ENCODE results near the gene C6orf136. TPM values are rescaled to one million over a fixed set of nuclear protein-coding genes. Genes with fewer than 3 reads are reported as not detected.

C6orf136 gene
- total RNA-seq, 1 experiment from 2014 or later, result 34.8 TPM

DNA sequence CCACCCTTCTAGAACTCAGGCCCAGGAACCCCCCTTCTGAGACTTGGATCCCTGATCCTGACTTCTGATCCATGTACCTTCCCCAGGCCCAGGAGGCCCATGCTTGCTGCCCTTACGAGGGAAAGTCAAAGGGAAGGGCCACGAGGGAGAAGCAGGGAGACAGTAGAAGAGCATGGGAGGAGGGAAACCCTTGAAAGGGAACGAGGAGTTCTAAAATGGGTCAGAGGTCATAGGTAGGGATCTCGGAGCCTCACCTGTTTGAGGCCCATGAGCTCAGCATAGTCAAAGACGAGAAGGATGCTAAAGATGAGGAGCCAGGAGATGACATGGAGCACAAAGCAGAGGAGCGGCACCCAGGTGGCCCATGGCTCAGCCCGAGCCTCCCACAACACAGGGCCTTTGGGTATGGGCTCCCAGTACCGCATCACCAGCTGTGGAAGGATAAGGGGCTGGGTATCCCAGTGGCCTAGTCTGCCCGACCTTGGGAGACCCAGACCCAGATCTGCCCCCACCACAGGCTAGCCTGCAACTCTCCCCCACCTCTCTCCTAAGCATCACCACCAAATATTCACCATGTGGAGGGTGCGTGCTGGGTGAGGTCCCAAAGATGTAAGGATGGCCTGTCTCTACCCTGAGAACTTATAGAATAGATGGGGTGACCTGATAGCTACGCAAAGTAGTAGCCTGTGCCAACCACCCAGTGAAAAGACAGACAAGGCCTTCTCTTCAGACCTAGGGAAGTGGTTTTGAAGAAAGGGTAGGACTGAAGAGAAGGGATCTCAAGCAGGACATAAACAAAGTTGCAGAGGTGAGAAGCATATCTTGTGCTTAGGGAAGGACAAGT, 42.3 kb downstream of the C6orf136 start:
- peaks cover 42 to 64% of the 10 kb centered on the region in 2 experiments for H3K4me1 ChIP-seq (ENCODE audit: control insufficient read depth in 1 of 2, insufficient read depth in 2 of 2, low read length in 2 of 2)

More for the DNA sequence above, 42.3 kb downstream of the C6orf136 start:
- Histone ChIP-seq H3K9me2 (ENCODE audit: insufficient read depth) (no peaks in the 10 kb centered on the region), H3K27ac (ENCODE audit: low read depth, low read length) (peak overlapping the region; percentile 98), H3K79me2 (ENCODE audit: insufficient read depth, low read length) (peaks cover 21% of the 10 kb centered on the region), H3K9me3 (ENCODE audit: control insufficient read depth in 1 of 2, insufficient read depth in 1 of 2, low read depth in 1 of 2, low read length in 2 of 2) (no peaks in the 10 kb centered on the region), H3K4me2 (ENCODE audit: low read length) (peak overlapping the region; percentile 86), H4K20me1 (ENCODE audit: insufficient read depth) (no peaks in the 10 kb centered on the region), H3K9ac (ENCODE audit: low read length) (peak overlapping the region; percentile 95; the same call in 1 of the 2 replicates), H3K27me3 (ENCODE audit: insufficient read depth, low read length) (no peaks in the 10 kb centered on the region), H3K36me3 (ENCODE audit: control insufficient read depth in 1 of 2, insufficient read depth in 2 of 2, low read length in 2 of 2) (no peaks in the 10 kb centered on the region), H2AFZ (ENCODE audit: low read depth, low read length, poor library complexity, severe bottlenecking) (no peak overlapping the region), H3K4me3 (replicated peaks in 1 of 2; ENCODE audit: low read depth in 1 of 2, low read length in 2 of 2) (no peak overlapping the region)
- ATAC-seq (no peak), DNase-seq (ENCODE audit: low read depth, low spot score) (no peak)
- ChIA-PET CTCF (no interaction called here), RAD21 (ENCODE audit: low non-redundant PET in 1 of 2, low total read pairs in 2 of 2, uncharacterized antibody in 2 of 2, unreplicated experiment in 2 of 2) (no interaction called here), POLR2A (interaction anchor here (2.4 to 3.5 kb wide), 2 partner anchors 29 kb away, joined by 12 to 25 read pairs; partner anchors contain the start of gene MDC1)
- intact Hi-C loops (cut with micrococcal nuclease), result no loop called here
- TF ChIP-seq ZFX (IDR thresholded peaks at IDR 0.05) (no peak), JUND (IDR thresholded peaks at IDR 0.05) (no peak), POLR2A (IDR thresholded peaks at IDR 0.05; ENCODE audit: borderline replicate concordance, extremely low read depth, insufficient read depth, insufficient read length) (no peak), SIN3A (IDR thresholded peaks at IDR 0.05; ENCODE audit: low read depth) (no peak), YY1 (IDR thresholded peaks at IDR 0.05; ENCODE audit: extremely low read depth, insufficient replicate concordance, low read depth, low read length) (no peak), REST (IDR thresholded peaks at IDR 0.05; ENCODE audit: low read depth) (no peak), CBX3 (IDR thresholded peaks at IDR 0.05; ENCODE audit: low read depth) (no peak), EZH2phosphoT487 (IDR thresholded peaks at IDR 0.05; ENCODE audit: borderline replicate concordance) (no peak), EGR1 (IDR thresholded peaks at IDR 0.05; ENCODE audit: low read depth) (no peak), EZH2 (IDR thresholded peaks at IDR 0.05) (no peak), CEBPB (IDR thresholded peaks at IDR 0.05; ENCODE audit: low read depth) (no peak)
- TF ChIP-seq, protein P1, sequence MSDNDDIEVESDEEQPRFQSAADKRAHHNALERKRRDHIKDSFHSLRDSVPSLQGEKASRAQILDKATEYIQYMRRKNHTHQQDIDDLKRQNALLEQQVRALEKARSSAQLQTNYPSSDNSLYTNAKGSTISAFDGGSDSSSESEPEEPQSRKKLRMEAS (IDR thresholded peaks at IDR 0.05), result no peak
- TF ChIP-seq, protein P2, sequence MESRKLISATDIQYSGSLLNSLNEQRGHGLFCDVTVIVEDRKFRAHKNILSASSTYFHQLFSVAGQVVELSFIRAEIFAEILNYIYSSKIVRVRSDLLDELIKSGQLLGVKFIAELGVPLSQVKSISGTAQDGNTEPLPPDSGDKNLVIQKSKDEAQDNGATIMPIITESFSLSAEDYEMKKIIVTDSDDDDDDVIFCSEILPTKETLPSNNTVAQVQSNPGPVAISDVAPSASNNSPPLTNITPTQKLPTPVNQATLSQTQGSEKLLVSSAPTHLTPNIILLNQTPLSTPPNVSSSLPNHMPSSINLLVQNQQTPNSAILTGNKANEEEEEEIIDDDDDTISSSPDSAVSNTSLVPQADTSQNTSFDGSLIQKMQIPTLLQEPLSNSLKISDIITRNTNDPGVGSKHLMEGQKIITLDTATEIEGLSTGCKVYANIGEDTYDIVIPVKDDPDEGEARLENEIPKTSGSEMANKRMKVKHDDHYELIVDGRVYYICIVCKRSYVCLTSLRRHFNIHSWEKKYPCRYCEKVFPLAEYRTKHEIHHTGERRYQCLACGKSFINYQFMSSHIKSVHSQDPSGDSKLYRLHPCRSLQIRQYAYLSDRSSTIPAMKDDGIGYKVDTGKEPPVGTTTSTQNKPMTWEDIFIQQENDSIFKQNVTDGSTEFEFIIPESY (IDR thresholded peaks at IDR 0.05; ENCODE audit: extremely low read depth, insufficient replicate concordance, low read length), result no peak
- TF ChIP-seq, protein P3, sequence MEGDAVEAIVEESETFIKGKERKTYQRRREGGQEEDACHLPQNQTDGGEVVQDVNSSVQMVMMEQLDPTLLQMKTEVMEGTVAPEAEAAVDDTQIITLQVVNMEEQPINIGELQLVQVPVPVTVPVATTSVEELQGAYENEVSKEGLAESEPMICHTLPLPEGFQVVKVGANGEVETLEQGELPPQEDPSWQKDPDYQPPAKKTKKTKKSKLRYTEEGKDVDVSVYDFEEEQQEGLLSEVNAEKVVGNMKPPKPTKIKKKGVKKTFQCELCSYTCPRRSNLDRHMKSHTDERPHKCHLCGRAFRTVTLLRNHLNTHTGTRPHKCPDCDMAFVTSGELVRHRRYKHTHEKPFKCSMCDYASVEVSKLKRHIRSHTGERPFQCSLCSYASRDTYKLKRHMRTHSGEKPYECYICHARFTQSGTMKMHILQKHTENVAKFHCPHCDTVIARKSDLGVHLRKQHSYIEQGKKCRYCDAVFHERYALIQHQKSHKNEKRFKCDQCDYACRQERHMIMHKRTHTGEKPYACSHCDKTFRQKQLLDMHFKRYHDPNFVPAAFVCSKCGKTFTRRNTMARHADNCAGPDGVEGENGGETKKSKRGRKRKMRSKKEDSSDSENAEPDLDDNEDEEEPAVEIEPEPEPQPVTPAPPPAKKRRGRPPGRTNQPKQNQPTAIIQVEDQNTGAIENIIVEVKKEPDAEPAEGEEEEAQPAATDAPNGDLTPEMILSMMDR (IDR thresholded peaks at IDR 0.05 in 2 of 3, conservative IDR thresholded peaks at IDR 0.05 in 1 of 3; ENCODE audit: borderline replicate concordance in 1 of 3, insufficient read depth in 1 of 3, low read depth in 2 of 3, low read length in 2 of 3), result no peak
- BruUV-seq (replicated peaks), result no TSS peak
